Astrocyte (in vitro differentiated cells and primary cell): ENCODE data around the gene PPP2R2D.

Experiments used
- CTCF ChIP-seq: IDR thresholded peaks from 2 replicates; pipeline ENCODE4 v1.5.1; 2011; ENCODE audit warnings: low read depth, mild to moderate bottlenecking, inconsistent platforms, low read length, moderate library complexity; ENCODE audit not compliant: insufficient read depth
- EZH2 ChIP-seq: IDR thresholded peaks from 2 replicates; pipeline ENCODE4 v1.6.1; 2012; ENCODE audit warnings: mild to moderate bottlenecking, low read length, inconsistent platforms; ENCODE audit not compliant: insufficient read depth

GRCh38 chr10:131891196-131891928 is 9.4 kb upstream of the PPP2R2D start:
- TF ChIP-seq CTCF (no peak), EZH2 (no peak)
